Esophagus muscularis mucosa (tissue), 4 donors: ENCODE results near the gene PDS5B. TPM values are rescaled to one million over a fixed set of nuclear protein-coding genes. Genes with fewer than 3 reads are reported as not detected.

Source experiments
- DNase-seq: peaks from one replicate; pipeline ENCODE4 v3.0.0-alpha.2; 2017; ENCODE audit errors: extremely low spot score
- H3K27ac ChIP-seq, 4 donors: fragments of 200-600 bp; sonication (generic); replicated peaks in 1 of 4; 1 replicate in 3 of 4; 2 replicates in 1 of 4; pipeline ENCODE4 v1.5.1; 2016 to 2019; ENCODE audit warnings: mild to moderate bottlenecking in 1 of 4
- H3K27me3 ChIP-seq, 4 donors: fragments of 200-600 bp; sonication (generic); one replicate each; pipeline versions ENCODE4 v1.5.1 to v1.6.0; 2016 to 2019
- H3K36me3 ChIP-seq, 4 donors: fragments of 200-600 bp; sonication (generic); one replicate each; pipeline ENCODE4 v1.5.1; 2016 to 2019
- H3K4me1 ChIP-seq, 4 donors: fragments of 200-600 bp; sonication (generic); one replicate each; pipeline ENCODE4 v1.5.1; 2016 to 2019
- H3K4me3 ChIP-seq, 4 donors: fragments of 200-600 bp; sonication (generic); 1 replicate in 2 of 4; 2 replicates in 2 of 4; pipeline ENCODE4 v1.5.1; 2016 to 2019; ENCODE audit warnings: mild to moderate bottlenecking in 4 of 4, moderate library complexity in 1 of 4
- H3K9me3 ChIP-seq, 4 donors: fragments of 200-600 bp; sonication (generic); 1 replicate in 3 of 4; 2 replicates in 1 of 4; pipeline ENCODE4 v1.5.1; 2016 to 2019
- EP300 ChIP-seq: sonication (generic); formaldehyde crosslinking; IDR thresholded peaks from one replicate; pipeline ENCODE4 v1.6.1; 2017; ENCODE audit warnings: antibody characterized with exemption
- POLR2A ChIP-seq: fragments of 450-650 bp; IDR thresholded peaks from one replicate; pipeline ENCODE4 v1.6.1; 2017; ENCODE audit warnings: antibody characterized with exemption, moderate library complexity, mild to moderate bottlenecking, low read depth
- POLR2AphosphoS5 ChIP-seq, 2 donors: sonication (generic); formaldehyde crosslinking; IDR thresholded peaks; one replicate each; pipeline ENCODE4 v1.6.1; 2017; ENCODE audit warnings: antibody characterized with exemption in 2 of 2
- WGBS: methylation state at CpG from one replicate; pipeline ENCODE4 v1.1.5; 2018; 5-methylcytosine and 5-hydroxymethylcytosine counted together
- intact Hi-C: fragments of 100-400 bp; cut with DNase I; formaldehyde crosslinking; loops from one replicate; pipeline ENCODE4 v1.15.1; 2023
- total RNA-seq, 4 donors: library from RNA; depleted of rRNA; stranded (reverse); fragments of >200 nt; gene quantifications; one replicate each; pipeline versions ENCODE4 v1.1.0 to v1.2.1, GENCODE V29; 2016
- TF ChIP-seq, protein P1 (sequence below), 3 experiments: fragments of 200-600 bp in 2 of 3; fragments of 450-650 bp in 1 of 3; sonication (generic) in 2 of 3; IDR thresholded peaks; one replicate each; pipeline ENCODE4 v1.5.1; 2017 to 2019; ENCODE audit warnings: antibody characterized with exemption in 3 of 3, mild to moderate bottlenecking in 2 of 3, moderate library complexity in 1 of 3

PDS5B gene
- total RNA-seq, 4 donors from 2014 or later: 33.1 to 58.6 (median 42.4) TPM

DNA sequence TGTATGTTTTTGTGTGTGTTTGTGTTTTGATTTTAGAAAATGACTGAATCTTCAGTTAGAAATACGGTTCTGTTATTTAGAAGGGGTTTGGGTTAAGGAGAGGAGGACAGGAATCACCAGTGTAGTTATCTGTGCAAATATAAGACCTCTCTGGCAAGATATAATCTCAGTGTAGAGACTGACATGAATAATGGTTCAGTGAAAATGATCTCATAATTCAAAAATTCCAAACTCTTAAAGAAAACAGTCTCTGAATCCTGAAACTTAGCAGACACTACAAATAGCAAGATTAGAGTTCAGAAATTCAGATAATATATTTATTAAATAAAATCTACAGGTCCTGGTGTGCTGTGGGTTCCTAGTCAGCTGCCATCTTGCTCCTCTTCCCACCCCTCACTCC lies 73.5 kb downstream of the PDS5B start:
- no peaks in the 10 kb centered on the region for H3K9me3 ChIP-seq
- peaks cover 0 to 9% (median 6%) of the 10 kb centered on the region in 4 donors for H3K36me3 ChIP-seq
- peaks cover 0 to 6% (median 2%) of the 10 kb centered on the region in 4 donors for H3K4me1 ChIP-seq
- H3K27ac ChIP-seq: no peak overlapping the region
- DNase-seq: no peak
- no peak overlapping the region for H3K4me3 ChIP-seq
- intact Hi-C loops: no loop called here
- TF ChIP-seq POLR2A: no peak
- TF ChIP-seq, protein P1, sequence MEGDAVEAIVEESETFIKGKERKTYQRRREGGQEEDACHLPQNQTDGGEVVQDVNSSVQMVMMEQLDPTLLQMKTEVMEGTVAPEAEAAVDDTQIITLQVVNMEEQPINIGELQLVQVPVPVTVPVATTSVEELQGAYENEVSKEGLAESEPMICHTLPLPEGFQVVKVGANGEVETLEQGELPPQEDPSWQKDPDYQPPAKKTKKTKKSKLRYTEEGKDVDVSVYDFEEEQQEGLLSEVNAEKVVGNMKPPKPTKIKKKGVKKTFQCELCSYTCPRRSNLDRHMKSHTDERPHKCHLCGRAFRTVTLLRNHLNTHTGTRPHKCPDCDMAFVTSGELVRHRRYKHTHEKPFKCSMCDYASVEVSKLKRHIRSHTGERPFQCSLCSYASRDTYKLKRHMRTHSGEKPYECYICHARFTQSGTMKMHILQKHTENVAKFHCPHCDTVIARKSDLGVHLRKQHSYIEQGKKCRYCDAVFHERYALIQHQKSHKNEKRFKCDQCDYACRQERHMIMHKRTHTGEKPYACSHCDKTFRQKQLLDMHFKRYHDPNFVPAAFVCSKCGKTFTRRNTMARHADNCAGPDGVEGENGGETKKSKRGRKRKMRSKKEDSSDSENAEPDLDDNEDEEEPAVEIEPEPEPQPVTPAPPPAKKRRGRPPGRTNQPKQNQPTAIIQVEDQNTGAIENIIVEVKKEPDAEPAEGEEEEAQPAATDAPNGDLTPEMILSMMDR (IDR thresholded peaks at IDR 0.05): no peak
- no peak for TF ChIP-seq EP300
- TF ChIP-seq POLR2AphosphoS5 (IDR thresholded peaks at IDR 0.05): no peak
- H3K27me3 ChIP-seq: no peaks in the 10 kb centered on the region
- 82% methylated on average over 1 of the region's 1 CpG for WGBS

DNA sequence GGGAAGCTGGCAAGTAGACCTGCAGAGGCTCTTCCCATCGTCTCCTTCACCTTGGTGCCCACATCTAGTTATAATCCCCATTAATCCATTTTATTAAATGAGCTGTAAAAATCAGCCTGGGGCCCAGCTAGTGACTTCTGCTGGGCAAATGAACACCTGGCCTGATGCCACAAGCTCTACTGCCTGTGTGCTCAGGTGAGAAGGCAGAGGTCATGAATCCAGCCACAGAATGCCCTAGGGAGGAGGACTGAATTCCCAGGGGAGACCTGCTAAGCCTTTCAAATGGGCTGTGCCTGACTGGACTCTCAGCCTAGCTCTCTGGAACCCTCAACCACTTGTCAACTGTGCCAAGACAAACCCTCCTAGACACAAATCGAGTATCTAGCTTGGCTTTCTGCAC lies 74.0 kb downstream of the PDS5B start:
- intact Hi-C loops: no loop called here
- H3K27ac ChIP-seq: no peak overlapping the region
- H3K4me1 ChIP-seq: peaks cover 0 to 6% (median 2%) of the 10 kb centered on the region in 4 donors
- H3K9me3 ChIP-seq: no peaks in the 10 kb centered on the region
- DNase-seq: no peak
- no peaks in the 10 kb centered on the region for H3K27me3 ChIP-seq
- no peak for TF ChIP-seq POLR2AphosphoS5 (IDR thresholded peaks at IDR 0.05)
- TF ChIP-seq EP300: no peak
- TF ChIP-seq POLR2A: no peak
- TF ChIP-seq, protein P1 (IDR thresholded peaks at IDR 0.05): no peak
- 89% methylated on average over 2 of the region's 2 CpGs for WGBS
- H3K4me3 ChIP-seq: no peak overlapping the region
- H3K36me3 ChIP-seq: peaks cover 0 to 9% (median 6%) of the 10 kb centered on the region in 4 donors

DNA sequence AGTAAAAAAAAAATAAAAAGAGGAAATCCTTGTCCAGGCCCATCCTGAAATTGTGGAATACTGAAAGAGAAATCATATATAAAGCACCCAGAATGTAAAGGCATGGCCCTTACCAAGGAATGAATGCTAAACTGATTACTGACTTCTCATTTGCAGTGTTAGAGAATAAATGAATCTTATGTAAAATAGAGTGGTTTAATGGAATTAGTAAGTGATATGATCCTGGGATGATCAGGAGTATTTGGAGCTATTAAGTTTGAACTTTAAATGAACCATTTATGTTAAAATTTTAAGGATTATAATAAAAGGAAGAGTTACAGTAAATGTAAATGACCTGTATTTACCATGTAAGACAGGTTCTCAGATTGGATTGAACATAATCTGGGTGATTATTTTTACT lies 75.4 kb downstream of the PDS5B start:
- Histone ChIP-seq H3K4me3 (no peak overlapping the region), H3K9me3 (no peaks in the 10 kb centered on the region), H3K36me3 (peaks cover 0 to 9% (median 6%) of the 10 kb centered on the region in 4 donors), H3K27me3 (no peaks in the 10 kb centered on the region), H3K27ac (no peak overlapping the region), H3K4me1 (peaks cover 0 to 6% (median 2%) of the 10 kb centered on the region in 4 donors)
- TF ChIP-seq, protein P1 (IDR thresholded peaks at IDR 0.05): no peak
- intact Hi-C loops: no loop called here
- DNase-seq: no peak

DNA sequence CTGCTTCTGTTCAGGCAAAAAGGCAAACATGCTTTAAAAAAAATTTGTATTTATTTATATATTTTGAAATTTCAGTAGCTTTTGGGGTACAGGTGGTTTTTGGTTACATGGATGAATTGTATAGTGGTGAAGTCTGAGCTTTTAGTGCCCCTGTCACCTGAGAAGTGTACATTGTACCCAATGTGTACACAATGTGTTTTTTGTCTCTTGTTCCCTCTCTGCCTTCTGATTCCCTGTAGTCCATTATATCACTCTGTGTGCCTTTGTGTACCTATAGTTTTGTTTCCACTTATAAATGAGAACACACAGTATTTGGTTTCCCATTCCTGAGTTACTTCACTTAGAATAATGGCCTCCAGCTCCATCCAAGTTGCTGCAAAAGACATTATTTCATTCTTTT lies 77.4 kb downstream of the PDS5B start:
- peaks cover 0 to 6% (median 2%) of the 10 kb centered on the region in 4 donors for H3K4me1 ChIP-seq
- no peaks in the 10 kb centered on the region for H3K9me3 ChIP-seq
- H3K27ac ChIP-seq: no peak overlapping the region
- no peak for TF ChIP-seq POLR2AphosphoS5 (IDR thresholded peaks at IDR 0.05)
- TF ChIP-seq EP300: no peak
- TF ChIP-seq POLR2A: no peak
- TF ChIP-seq, protein P1 (IDR thresholded peaks at IDR 0.05): no peak
- no peak for DNase-seq
- no peaks in the 10 kb centered on the region for H3K27me3 ChIP-seq
- intact Hi-C loops: no loop called here
- H3K36me3 ChIP-seq: peaks cover 0 to 9% (median 6%) of the 10 kb centered on the region in 4 donors
- no peak overlapping the region for H3K4me3 ChIP-seq

DNA sequence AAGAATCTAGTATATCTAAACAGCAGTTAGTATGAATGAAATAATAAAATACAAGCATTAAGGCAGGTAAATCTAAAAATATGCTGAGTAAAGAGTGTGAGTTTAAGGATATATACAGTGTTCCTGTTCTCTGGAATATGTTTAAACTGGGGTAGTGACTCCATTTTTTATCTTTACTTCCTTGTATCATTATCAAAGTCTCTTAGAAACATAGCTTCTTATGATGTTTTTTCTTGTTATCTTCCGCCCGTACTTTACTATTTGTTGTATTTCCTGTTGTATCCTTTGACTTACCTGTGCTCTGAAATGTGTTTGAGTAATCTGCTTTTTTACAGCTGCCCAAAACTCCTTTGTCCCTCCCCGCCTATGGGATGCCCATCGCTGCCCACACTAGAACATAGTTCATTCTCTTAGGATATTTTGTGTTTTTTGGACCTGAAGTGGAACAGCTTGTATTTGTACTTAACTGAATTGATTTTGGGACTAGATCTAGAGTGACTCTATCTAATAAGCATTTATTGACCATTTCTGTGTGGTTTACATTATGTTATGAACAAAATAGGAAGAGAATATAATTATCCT lies 80.8 kb downstream of the PDS5B start:
- Histone ChIP-seq H3K27ac (no peak overlapping the region), H3K4me1 (no peaks in the 10 kb centered on the region), H3K36me3 (peaks cover 0 to 5% (median 0%) of the 10 kb centered on the region in 4 donors), H3K27me3 (no peaks in the 10 kb centered on the region), H3K4me3 (no peak overlapping the region), H3K9me3 (no peaks in the 10 kb centered on the region)
- intact Hi-C loops: no loop called here
- no peak for TF ChIP-seq POLR2A
- no peak for TF ChIP-seq POLR2AphosphoS5 (IDR thresholded peaks at IDR 0.05)
- no peak for TF ChIP-seq EP300
- TF ChIP-seq, protein P1 (IDR thresholded peaks at IDR 0.05): no peak
- WGBS: over 99% methylated on average over 4 of the region's 4 CpGs
- no peak for DNase-seq
